WTC11 (cell line): ENCODE measurements around the gene OTULIN.

Experiments used
- FOXP4 ChIP-seq: sonication (generic); formaldehyde crosslinking; IDR thresholded peaks from 2 replicates; pipeline ENCODE4 v1.8.0; 2022; ENCODE audit warnings: mild to moderate bottlenecking, missing genetic modification reagents
- IRF2 ChIP-seq: sonication (generic); formaldehyde crosslinking; IDR thresholded peaks from 2 replicates; pipeline ENCODE4 v1.8.0; 2022; ENCODE audit warnings: low read depth, missing genetic modification reagents, borderline replicate concordance
- NFE2L1 ChIP-seq: sonication (generic); formaldehyde crosslinking; IDR thresholded peaks from 2 replicates; pipeline ENCODE4 v1.8.1; 2023; ENCODE audit warnings: missing genetic modification reagents
- SP1 ChIP-seq: sonication (generic); formaldehyde crosslinking; conservative IDR thresholded peaks from 2 replicates; pipeline ENCODE4 v1.8.1; 2022; ENCODE audit warnings: missing genetic modification reagents
- STAT6 ChIP-seq: sonication (generic); formaldehyde crosslinking; conservative IDR thresholded peaks from 2 replicates; pipeline ENCODE4 v1.8.1; 2023; ENCODE audit warnings: mild to moderate bottlenecking, low read depth, missing genetic modification reagents, moderate library complexity
- TCF7 ChIP-seq: sonication (generic); formaldehyde crosslinking; IDR thresholded peaks from 2 replicates; pipeline ENCODE4 v1.8.0; 2022; ENCODE audit warnings: mild to moderate bottlenecking, low read depth, missing genetic modification reagents, moderate library complexity
- TEAD4 ChIP-seq: sonication (generic); formaldehyde crosslinking; IDR thresholded peaks from 2 replicates; pipeline ENCODE4 v1.8.0; 2022; ENCODE audit warnings: mild to moderate bottlenecking, missing genetic modification reagents
- ZNF219 ChIP-seq: sonication (generic); formaldehyde crosslinking; IDR thresholded peaks from 2 replicates; pipeline ENCODE4 v1.8.0; 2023; ENCODE audit warnings: missing genetic modification reagents, mild to moderate bottlenecking, borderline replicate concordance
- TF ChIP-seq, protein P1 (sequence below): sonication (generic); formaldehyde crosslinking; IDR thresholded peaks from 2 replicates; pipeline ENCODE4 v1.8.1; 2022; ENCODE audit warnings: mild to moderate bottlenecking, missing genetic modification reagents, moderate library complexity, borderline replicate concordance
- TF ChIP-seq, protein P2 (sequence below): fragments of 200-600 bp; IDR thresholded peaks from 2 replicates; pipeline ENCODE4 v1.8.0; 2022; ENCODE audit warnings: antibody characterized with exemption
- TF ChIP-seq, protein P3 (sequence below): sonication (generic); formaldehyde crosslinking; IDR thresholded peaks from 2 replicates; pipeline ENCODE4 v1.8.1; 2023; ENCODE audit warnings: mild to moderate bottlenecking, missing genetic modification reagents, moderate library complexity

GRCh38 chr5:14718778-14719177 lies 54.3 kb downstream of the OTULIN start:
- TF ChIP-seq IRF2 (no peak), STAT6 (CRISPR knock-in tag) (no peak), SP1 (CRISPR knock-in tag) (no peak), NFE2L1 (CRISPR knock-in tag) (no peak), TEAD4 (CRISPR knock-in tag) (no peak), ZNF219 (CRISPR knock-in tag) (no peak), TCF7 (CRISPR knock-in tag) (no peak), FOXP4 (CRISPR knock-in tag) (no peak)
- TF ChIP-seq, protein P1, sequence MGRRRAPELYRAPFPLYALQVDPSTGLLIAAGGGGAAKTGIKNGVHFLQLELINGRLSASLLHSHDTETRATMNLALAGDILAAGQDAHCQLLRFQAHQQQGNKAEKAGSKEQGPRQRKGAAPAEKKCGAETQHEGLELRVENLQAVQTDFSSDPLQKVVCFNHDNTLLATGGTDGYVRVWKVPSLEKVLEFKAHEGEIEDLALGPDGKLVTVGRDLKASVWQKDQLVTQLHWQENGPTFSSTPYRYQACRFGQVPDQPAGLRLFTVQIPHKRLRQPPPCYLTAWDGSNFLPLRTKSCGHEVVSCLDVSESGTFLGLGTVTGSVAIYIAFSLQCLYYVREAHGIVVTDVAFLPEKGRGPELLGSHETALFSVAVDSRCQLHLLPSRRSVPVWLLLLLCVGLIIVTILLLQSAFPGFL, result no peak
- TF ChIP-seq, protein P2, sequence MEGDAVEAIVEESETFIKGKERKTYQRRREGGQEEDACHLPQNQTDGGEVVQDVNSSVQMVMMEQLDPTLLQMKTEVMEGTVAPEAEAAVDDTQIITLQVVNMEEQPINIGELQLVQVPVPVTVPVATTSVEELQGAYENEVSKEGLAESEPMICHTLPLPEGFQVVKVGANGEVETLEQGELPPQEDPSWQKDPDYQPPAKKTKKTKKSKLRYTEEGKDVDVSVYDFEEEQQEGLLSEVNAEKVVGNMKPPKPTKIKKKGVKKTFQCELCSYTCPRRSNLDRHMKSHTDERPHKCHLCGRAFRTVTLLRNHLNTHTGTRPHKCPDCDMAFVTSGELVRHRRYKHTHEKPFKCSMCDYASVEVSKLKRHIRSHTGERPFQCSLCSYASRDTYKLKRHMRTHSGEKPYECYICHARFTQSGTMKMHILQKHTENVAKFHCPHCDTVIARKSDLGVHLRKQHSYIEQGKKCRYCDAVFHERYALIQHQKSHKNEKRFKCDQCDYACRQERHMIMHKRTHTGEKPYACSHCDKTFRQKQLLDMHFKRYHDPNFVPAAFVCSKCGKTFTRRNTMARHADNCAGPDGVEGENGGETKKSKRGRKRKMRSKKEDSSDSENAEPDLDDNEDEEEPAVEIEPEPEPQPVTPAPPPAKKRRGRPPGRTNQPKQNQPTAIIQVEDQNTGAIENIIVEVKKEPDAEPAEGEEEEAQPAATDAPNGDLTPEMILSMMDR, result no peak
- TF ChIP-seq, protein P3, sequence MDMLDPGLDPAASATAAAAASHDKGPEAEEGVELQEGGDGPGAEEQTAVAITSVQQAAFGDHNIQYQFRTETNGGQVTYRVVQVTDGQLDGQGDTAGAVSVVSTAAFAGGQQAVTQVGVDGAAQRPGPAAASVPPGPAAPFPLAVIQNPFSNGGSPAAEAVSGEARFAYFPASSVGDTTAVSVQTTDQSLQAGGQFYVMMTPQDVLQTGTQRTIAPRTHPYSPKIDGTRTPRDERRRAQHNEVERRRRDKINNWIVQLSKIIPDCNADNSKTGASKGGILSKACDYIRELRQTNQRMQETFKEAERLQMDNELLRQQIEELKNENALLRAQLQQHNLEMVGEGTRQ (CRISPR knock-in tag), result no peak
